ACC112 (cell line): ENCODE data around the gene ALKBH8.
A peak's percentile ranks its signal among the peaks of the same experiment; 100 is the strongest.
"Not testable (repeated sequence)": the region's sequence is repeated elsewhere in the genome, so short reads cannot be mapped to it uniquely, and the experiment has no call there.

ENCODE experiments used
- H2AFZ ChIP-seq: fragments of 200-600 bp; sonication (generic); one replicate; pipeline ENCODE4 v1.6.0; 2017; ENCODE audit warnings: antibody characterized with exemption, low read length; ENCODE audit not compliant: unreplicated experiment
- H3K27ac ChIP-seq: fragments of 200-600 bp; sonication (generic); 2 replicates; pipeline ENCODE4 v1.5.1; 2014; ENCODE audit warnings: low read depth, mild to moderate bottlenecking, antibody characterized with exemption, low read length, moderate library complexity
- H3K27me3 ChIP-seq: fragments of 200-600 bp; sonication (generic); 2 replicates; pipeline ENCODE4 v1.6.1; 2014; ENCODE audit warnings: mild to moderate bottlenecking, antibody characterized with exemption, low read length, moderate library complexity, mixed read lengths; ENCODE audit not compliant: insufficient read depth
- H3K36me3 ChIP-seq: fragments of 200-600 bp; sonication (generic); 2 replicates; pipeline ENCODE4 v1.6.1; 2016; ENCODE audit warnings: mild to moderate bottlenecking, antibody characterized with exemption, low read length, moderate library complexity, mixed read lengths; ENCODE audit not compliant: insufficient read depth
- H3K4me1 ChIP-seq: fragments of 200-600 bp; sonication (generic); one replicate; pipeline ENCODE4 v1.6.1; 2016; ENCODE audit warnings: low read length, mixed read lengths; ENCODE audit not compliant: insufficient read depth, unreplicated experiment, control insufficient read depth
- H3K4me3 ChIP-seq: fragments of 200-600 bp; sonication (generic); 2 replicates; pipeline ENCODE4 v1.5.1; 2014; ENCODE audit warnings: mild to moderate bottlenecking, low read depth, low read length
- H3K79me2 ChIP-seq: fragments of 200-600 bp; sonication (generic); one replicate; pipeline ENCODE4 v1.6.0; 2016; ENCODE audit warnings: low read length; ENCODE audit not compliant: control insufficient read depth, unreplicated experiment, insufficient read depth

The ALKBH8 gene

GRCh38 chr11:107576497-107577345, 11.2 kb upstream of the ALKBH8 start:
- not testable (repeated sequence) for H3K4me1 ChIP-seq, H2AFZ ChIP-seq, H3K36me3 ChIP-seq, H3K4me3 ChIP-seq, H3K79me2 ChIP-seq, H3K27me3 ChIP-seq, H3K27ac ChIP-seq

GRCh38 chr11:107573438-107573837, 7.9 kb upstream of the ALKBH8 start:
- Histone ChIP-seq H3K4me1 (no peaks in the 10 kb centered on the region), H3K36me3 (no peaks in the 10 kb centered on the region)

DNA sequence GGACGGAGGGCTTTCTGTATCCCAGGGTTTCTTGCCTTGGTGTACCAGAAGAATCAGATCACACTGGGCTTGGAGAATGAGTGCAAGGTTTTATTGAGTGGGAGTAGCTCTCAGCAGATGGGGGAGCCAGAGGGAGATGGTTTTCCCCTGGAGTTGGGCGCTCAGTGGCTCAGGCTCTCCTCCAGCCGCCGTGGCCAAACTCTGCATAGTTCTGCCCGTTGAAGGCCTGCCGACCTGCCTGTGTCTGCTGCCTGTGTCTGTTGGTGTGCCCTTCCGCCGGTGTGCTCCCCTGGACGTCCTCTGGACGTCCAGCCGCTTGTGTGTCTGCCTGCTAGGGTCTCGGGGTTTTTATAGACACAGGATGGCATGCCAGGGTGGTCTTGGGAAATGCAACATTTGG, 4.5 kb upstream of the ALKBH8 start:
- Histone ChIP-seq H3K36me3 (no peaks in the 10 kb centered on the region), H2AFZ (no peak overlapping the region), H3K27me3 (no peaks in the 10 kb centered on the region), H3K4me3 (no peak overlapping the region), H3K4me1 (no peaks in the 10 kb centered on the region), H3K79me2 (no peaks in the 10 kb centered on the region), H3K27ac (no peak overlapping the region)

More at GRCh38 chr11:107573438-107573837, 7.9 kb upstream of the ALKBH8 start:
- H3K27ac ChIP-seq = no peak overlapping the region
- no peaks in the 10 kb centered on the region for H3K27me3 ChIP-seq
- no peaks in the 10 kb centered on the region for H3K79me2 ChIP-seq
- H2AFZ ChIP-seq = no peak overlapping the region
- no peak overlapping the region for H3K4me3 ChIP-seq

GRCh38 chr11:107567739-107568335, 2.3 kb upstream of the ALKBH8 start:
- Histone ChIP-seq H3K4me1 (peaks cover 20% of the 10 kb centered on the region), H3K4me3 (peak overlapping the region; percentile 13; the same call in 1 of the 2 replicates), H3K27me3 (no peaks in the 10 kb centered on the region), H3K27ac (no peak overlapping the region), H3K79me2 (peaks cover 5% of the 10 kb centered on the region), H3K36me3 (no peaks in the 10 kb centered on the region), H2AFZ (peak overlapping the region; percentile 67)

DNA sequence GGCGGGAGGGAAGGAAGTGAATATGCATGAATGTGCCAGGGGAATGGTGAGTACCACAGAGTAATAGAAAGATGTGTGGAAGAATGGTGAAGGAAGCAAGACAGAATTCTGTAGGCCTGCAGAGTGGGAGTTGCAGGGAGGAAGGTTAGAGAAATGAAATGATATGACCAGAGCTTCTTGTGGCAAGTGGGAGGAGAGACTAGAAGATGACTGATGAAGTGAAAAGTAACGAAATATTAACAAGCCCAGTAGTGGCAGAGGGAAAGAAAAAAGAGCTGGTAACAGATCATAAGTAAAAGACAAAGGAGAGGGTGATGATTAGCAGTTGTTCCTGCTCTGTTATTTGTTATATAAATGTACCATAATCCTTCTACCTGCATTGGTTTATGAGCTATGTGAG, 1.0 kb upstream of the ALKBH8 start:
- no peaks in the 10 kb centered on the region for H3K36me3 ChIP-seq
- no peak overlapping the region for H2AFZ ChIP-seq
- H3K27ac ChIP-seq = no peak overlapping the region
- no peak overlapping the region for H3K4me3 ChIP-seq
- no peaks in the 10 kb centered on the region for H3K27me3 ChIP-seq
- H3K4me1 ChIP-seq = peaks cover 30% of the 10 kb centered on the region
- H3K79me2 ChIP-seq = peaks cover 5% of the 10 kb centered on the region

- Histone ChIP-seq H3K4me1 (peaks cover 34% of the 10 kb centered on the region), H3K4me3 (peak overlapping the region; percentile 84), H2AFZ (peak overlapping the region; percentile 98), H3K27ac (peak overlapping the region; percentile 99)
- not testable (repeated sequence) for H3K79me2 ChIP-seq, H3K27me3 ChIP-seq, H3K36me3 ChIP-seq
Observed at GRCh38 chr11:107565955-107566501, 493 bp upstream of the ALKBH8 start.

- Histone ChIP-seq H3K79me2 (peaks cover 5% of the 10 kb centered on the region), H3K27me3 (no peaks in the 10 kb centered on the region), H3K4me1 (peaks cover 40% of the 10 kb centered on the region), H3K27ac (peak overlapping the region; percentile 99), H2AFZ (peak overlapping the region; percentile 98), H3K36me3 (0 out of 2 replicates have a peak, but pooled peaks cover 3% of the 10 kb centered on the region), H3K4me3 (peak overlapping the region; percentile 84)
Observed at GRCh38 chr11:107564877-107565218, 687 bp downstream of the ALKBH8 start.

DNA sequence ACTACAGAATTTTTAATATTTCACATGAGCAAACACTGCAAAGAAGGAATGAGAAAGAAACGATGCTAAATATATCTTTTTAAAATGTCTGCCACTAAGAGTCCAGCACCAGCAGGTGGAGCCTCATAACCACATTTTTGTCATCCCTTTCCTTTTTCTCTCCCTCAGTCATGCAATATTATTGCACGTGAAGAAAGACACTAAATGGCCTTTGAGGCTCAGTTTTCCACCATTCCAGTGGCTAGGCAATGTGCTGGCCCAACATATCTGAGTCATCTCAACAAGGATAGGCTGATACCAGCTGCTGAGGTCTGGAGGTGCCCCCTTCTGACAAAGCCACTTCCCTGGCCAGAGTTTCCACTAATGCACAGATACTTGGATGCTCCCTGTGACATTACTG, 1.8 kb downstream of the ALKBH8 start:
- peaks cover 40% of the 10 kb centered on the region for H3K4me1 ChIP-seq
- peak overlapping the region; percentile 55 for H3K4me3 ChIP-seq
- no peak overlapping the region for H2AFZ ChIP-seq
- H3K27me3 ChIP-seq = no peaks in the 10 kb centered on the region
- H3K36me3 ChIP-seq = 0 out of 2 replicates have a peak, but pooled peaks cover 8% of the 10 kb centered on the region
- H3K79me2 ChIP-seq = peaks cover 5% of the 10 kb centered on the region
- peak overlapping the region; percentile 99 for H3K27ac ChIP-seq

- peaks cover 40% of the 10 kb centered on the region for H3K4me1 ChIP-seq
- no peak overlapping the region for H2AFZ ChIP-seq
- peak overlapping the region; percentile 48 for H3K4me3 ChIP-seq
- no peaks in the 10 kb centered on the region for H3K27me3 ChIP-seq
- H3K36me3 ChIP-seq = 0 out of 2 replicates have a peak, but pooled peaks cover 8% of the 10 kb centered on the region
- peaks cover 5% of the 10 kb centered on the region for H3K79me2 ChIP-seq
- peak overlapping the region; percentile 99 for H3K27ac ChIP-seq
Observed at GRCh38 chr11:107562647-107563208, 2.8 kb downstream of the ALKBH8 start.

- Histone ChIP-seq H3K27me3 (no peaks in the 10 kb centered on the region), H3K36me3 (0 out of 2 replicates have a peak, but pooled peaks cover 8% of the 10 kb centered on the region), H3K4me1 (peaks cover 40% of the 10 kb centered on the region), H3K79me2 (peaks cover 5% of the 10 kb centered on the region), H2AFZ (no peak overlapping the region), H3K27ac (peak overlapping the region; percentile 99), H3K4me3 (no peak overlapping the region)
Observed at GRCh38 chr11:107561688-107562087, 3.8 kb downstream of the ALKBH8 start.
